HG02763 (cell line): ENCODE data around the gene RABGAP1.

Experiments
- ATAC-seq: cut with Tn5 transposase; IDR thresholded peaks from one replicate; pipeline ENCODE4 v1.9.1; 2021; ENCODE audit warnings: mild to moderate bottlenecking, moderate library complexity; ENCODE audit not compliant: unreplicated experiment

RABGAP1 gene

GRCh38 chr9:123074628-123075027, 133.8 kb downstream of the RABGAP1 start:
- no peak for ATAC-seq

- no peak for ATAC-seq
Measured at GRCh38 chr9:123080444-123080843, 139.6 kb downstream of the RABGAP1 start.

- no peak for ATAC-seq
Measured at GRCh38 chr9:123081824-123082223, 141.0 kb downstream of the RABGAP1 start.

DNA sequence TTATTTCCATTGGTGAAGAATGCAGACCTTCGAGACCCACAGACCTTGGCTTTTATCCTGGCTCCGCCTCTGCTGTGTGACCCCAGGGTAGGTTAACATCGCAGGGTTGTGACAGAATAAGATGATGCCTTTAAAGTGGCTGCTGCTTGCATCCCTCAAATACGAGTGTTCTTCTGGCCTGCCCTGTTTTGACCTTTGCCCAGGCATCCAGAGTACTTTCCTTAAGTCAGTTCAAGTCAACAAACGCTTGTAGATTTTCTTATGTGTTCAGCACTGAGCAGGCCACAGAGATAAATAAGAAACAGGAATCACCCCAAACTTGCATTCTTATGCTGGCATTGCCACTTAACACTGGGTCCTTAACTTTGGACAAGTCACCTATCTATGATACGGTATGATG, 142.9 kb downstream of the RABGAP1 start:
- ATAC-seq: no peak

GRCh38 chr9:123084256-123084655, 143.4 kb downstream of the RABGAP1 start:
- no peak for ATAC-seq

DNA sequence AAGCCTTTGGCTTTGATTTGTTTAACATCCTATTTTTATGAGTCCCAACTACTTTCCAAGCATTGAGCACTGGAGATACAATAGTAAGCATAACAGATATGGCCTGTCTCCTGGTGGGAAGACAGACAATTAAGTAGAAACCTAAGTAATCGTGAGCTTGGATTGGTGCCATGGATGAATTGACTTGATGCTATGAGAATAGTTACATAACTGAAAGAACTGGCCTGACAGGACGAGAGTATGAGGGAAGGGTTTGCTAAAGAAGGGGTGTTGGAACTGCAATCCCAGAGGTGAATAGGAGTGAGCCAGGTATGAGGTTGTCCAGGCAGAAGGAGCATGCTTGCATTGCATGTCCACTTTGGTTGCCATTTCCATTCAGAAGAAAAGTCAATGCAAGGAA, 145.1 kb downstream of the RABGAP1 start:
- no peak for ATAC-seq

DNA sequence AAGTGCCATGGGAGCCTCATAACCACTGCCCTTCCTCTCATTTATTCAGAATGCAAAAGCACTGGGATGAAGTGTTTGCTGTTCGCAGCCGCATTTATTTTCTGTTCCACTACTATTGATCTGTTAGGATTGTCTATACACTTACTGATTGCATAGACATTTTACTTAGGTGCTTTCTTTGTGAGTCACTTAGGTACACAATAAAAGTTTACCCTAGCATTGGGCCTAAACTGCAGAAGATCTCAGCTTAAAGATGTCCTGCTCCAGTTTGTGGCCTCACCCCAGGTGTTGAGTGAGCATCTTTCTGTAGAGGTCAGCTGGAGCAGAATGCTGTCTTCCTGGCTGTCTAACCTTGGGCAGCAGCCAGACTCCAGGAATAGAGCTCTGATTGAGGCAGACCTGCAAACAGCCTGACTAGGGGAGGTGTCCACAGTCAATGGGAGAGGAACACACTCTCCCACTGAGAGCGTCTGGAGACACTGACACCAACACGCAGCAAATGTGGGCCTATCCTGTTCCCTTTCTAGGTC, 146.6 kb downstream of the RABGAP1 start:
- no peak for ATAC-seq

GRCh38 chr9:123089040-123089439, 148.2 kb downstream of the RABGAP1 start:
- ATAC-seq: no peak

DNA sequence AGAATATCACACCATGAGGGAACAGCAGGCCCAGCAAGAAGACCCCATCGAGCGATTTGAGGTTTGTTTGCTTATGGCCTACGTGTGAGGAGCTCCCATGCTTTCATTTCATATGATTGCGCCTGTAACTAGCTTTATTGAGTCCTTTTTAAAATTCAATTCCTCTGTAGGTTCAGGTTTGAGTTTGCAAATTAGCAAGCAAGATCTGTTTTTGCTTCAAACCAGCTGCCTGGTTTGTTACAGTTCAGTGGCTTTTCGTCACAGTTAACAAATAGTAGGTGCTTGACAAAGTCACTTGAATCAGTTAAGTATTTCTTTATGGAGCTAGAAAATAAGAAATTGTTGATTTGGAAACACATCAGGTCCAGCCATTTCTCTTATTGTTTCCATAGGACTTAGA, 149.0 kb downstream of the RABGAP1 start:
- ATAC-seq: no peak

- ATAC-seq: no peak
Measured at GRCh38 chr9:123090198-123090896, 149.5 kb downstream of the RABGAP1 start.

DNA sequence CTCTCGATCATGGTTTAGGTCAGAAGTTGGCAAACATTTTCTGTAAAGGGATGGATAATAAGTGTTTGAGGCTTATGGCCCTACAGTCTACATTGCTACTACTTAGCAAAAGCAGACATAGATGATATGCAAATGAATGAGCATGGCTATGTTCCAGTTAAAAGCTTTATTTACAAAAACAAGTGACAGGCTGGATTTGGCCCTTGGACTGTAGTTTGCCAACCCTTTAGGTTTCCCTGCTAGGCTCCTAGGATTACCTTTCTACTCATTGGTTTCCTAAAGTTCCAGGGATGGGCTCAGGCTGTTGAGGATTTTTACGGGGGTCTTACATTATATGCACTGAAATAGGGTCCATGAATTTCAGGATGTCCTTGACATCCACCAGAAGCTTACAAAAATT, 150.1 kb downstream of the RABGAP1 start:
- ATAC-seq: no peak

GRCh38 chr9:123091459-123091858, 150.6 kb downstream of the RABGAP1 start:
- no peak for ATAC-seq

GRCh38 chr9:123093141-123093540, 152.3 kb downstream of the RABGAP1 start:
- ATAC-seq: no peak

GRCh38 chr9:123096987-123097386, 156.2 kb downstream of the RABGAP1 start:
- ATAC-seq: no peak

- ATAC-seq: no peak
Measured at GRCh38 chr9:123097430-123098095, 156.7 kb downstream of the RABGAP1 start.

DNA sequence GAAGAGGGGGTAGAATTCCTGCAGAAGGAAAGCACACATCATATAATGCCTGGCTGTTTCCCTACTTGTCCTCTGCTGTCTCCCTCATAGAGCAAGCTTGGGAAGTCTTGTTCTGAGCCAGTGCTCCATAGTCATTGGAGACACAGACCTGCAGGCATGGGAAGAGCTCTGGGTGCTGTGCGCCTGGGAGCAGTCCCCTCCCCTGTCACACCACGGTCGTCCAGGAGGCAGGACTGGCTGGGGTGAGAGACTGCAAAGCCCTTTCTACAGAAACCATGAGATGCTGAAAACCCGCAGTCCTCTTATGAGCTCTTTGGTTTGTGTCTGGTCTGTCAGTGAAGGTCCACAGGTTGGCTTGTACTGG, 157.3 kb downstream of the RABGAP1 start:
- no peak for ATAC-seq

DNA sequence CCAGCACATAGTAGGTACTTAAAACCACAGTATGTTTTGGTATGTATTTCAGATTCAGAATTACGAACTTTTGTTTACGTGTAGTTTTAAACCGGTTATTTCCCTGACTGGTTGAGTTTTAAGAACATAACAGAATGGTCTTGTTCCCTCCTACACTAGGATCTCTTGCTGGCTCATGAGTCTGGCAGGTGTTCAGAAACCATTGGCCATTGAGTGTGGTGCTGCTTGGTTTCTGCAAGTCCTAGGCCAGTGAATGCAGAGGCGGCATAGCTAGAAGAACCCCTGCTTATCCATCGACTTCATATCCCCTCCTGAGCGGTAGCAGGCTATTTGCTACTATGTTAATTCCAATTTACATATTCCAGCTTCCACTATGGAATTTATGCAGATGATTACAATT, 158.2 kb downstream of the RABGAP1 start:
- ATAC-seq: no peak

DNA sequence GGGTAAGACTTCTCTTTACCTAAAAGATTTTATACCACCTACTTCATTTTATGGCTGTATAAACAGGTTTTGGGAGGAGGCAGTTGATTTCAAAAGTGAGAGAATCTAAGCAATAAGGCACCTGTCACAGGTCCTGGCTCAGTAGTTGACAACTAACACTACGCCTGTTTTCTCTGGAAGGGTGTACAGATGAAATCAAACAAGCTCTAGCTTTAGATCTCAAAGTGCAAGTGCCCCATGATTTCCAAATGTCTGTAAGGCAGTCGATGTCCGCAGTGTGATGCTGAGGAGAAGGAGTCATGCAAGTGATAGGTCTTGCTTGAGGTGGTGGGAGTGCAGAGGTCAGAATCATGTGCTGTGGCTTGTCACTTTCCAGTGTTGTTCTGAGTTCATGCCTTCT, 158.7 kb downstream of the RABGAP1 start:
- no peak for ATAC-seq

GRCh38 chr9:123102375-123103113, 161.7 kb downstream of the RABGAP1 start:
- ATAC-seq: no peak

GRCh38 chr9:123104807-123105206, 164.0 kb downstream of the RABGAP1 start:
- ATAC-seq: no peak

DNA sequence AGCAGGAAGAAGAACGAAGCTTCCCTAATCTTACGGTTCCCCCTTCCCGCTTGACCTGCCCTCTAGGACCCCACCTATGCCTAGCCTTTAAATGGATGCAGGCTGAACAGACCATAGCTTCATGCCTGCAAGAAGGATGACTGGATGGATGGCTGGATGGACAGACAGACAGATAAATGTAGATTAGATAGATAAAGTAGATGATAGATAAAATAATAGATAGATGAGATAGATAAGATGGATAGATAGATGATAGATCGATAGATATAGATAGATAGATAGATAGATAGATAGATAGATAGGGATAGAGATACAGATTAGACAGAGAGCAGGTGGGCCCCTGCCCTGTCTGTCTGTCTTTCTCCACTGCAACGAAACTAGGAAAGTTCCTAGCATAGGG, 164.7 kb downstream of the RABGAP1 start:
- no peak for ATAC-seq
